Body of pancreas (tissue), 4 donors: Measurements from ENCODE around the gene SLC35B1.

Experiments used
- CTCF ChIP-seq, 7 experiments: fragments of 450-650 bp in 4 of 7; fragments of 200-600 bp in 3 of 7; sonication (generic) in 3 of 7; IDR thresholded peaks; one replicate each; pipeline ENCODE4 v1.5.1; 2016 to 2019; ENCODE audit warnings: antibody characterized with exemption in 7 of 7
- POLR2A ChIP-seq, 3 donors: fragments of 450-650 bp; IDR thresholded peaks; one replicate each; pipeline ENCODE4 v1.6.1; 2016; ENCODE audit warnings: antibody characterized with exemption in 3 of 3, mild to moderate bottlenecking in 2 of 3

DNA sequence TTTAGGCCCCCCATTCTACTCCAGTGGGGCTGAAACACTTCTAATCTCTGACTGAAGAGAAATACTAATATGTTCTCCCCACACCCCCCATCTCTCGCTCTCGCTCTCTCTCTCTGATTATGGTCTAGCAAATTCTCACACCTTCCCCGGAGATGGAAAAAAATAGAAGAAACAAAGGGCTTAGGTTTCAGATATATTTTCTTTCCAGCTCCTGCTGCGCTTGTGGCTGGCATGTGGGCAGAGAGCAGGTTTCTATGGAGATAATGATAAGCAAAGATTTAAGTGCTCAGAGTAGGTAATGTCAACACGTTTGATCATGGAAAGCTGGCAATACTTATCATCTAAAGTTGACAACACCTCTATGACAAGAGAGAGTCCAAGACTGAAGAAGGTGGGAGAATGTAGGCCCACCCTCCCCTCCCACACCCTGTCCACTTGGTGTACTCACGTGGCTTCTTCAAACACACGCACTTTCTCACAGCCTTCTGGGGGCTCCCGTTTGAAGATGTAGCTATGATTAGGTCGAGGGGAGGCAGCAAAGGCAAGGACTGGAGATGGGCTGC is 8.0 kb upstream of the SLC35B1 start:
- TF ChIP-seq CTCF (IDR thresholded peaks at IDR 0.05) (no peak), POLR2A (IDR thresholded peaks at IDR 0.05) (no peak)
